ENCODE data around the gene MCRIP2.

The MCRIP2 gene

GRCh38 chr16:695355-696089 is 53.9 kb downstream of the MCRIP2 start:
- no peak for TF ChIP-seq ZBTB7A (IDR thresholded peaks at IDR 0.05; ENCODE audit: low read depth)
- TF ChIP-seq TCF12 (IDR thresholded peaks at IDR 0.05; ENCODE audit: low read depth), result peak; percentile 79
- TF ChIP-seq CEBPB (IDR thresholded peaks at IDR 0.05), result peak; percentile 62; the same call in 1 of the 2 replicates
- TF ChIP-seq FOXM1 (IDR thresholded peaks at IDR 0.05; ENCODE audit: borderline replicate concordance, low read depth), result no peak; the same call in 1 of the 2 replicates
- no peak; the same call in 1 of the 2 replicates for TF ChIP-seq REST (IDR thresholded peaks at IDR 0.05; ENCODE audit: low read depth)
- peak; percentile 53; the same call in 1 of the 2 replicates for TF ChIP-seq EP300 (IDR thresholded peaks at IDR 0.05; ENCODE audit: borderline replicate concordance)
- TF ChIP-seq RAD21 (IDR thresholded peaks at IDR 0.05; ENCODE audit: low read depth), result peak; percentile 7; the same call in 1 of the 2 replicates
- TF ChIP-seq YY1 (IDR thresholded peaks at IDR 0.05; ENCODE audit: low read depth), result peak; percentile 81
- TF ChIP-seq, protein P1, sequence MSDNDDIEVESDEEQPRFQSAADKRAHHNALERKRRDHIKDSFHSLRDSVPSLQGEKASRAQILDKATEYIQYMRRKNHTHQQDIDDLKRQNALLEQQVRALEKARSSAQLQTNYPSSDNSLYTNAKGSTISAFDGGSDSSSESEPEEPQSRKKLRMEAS (IDR thresholded peaks at IDR 0.05), result peak; percentile 99
- no peak; the same call in 1 of the 2 replicates for TF ChIP-seq CREB1 (IDR thresholded peaks at IDR 0.05; ENCODE audit: low read depth)
- TF ChIP-seq USF1 (IDR thresholded peaks at IDR 0.05), result peak; percentile 92
- peak; percentile 79 for TF ChIP-seq NFIC (IDR thresholded peaks at IDR 0.05)
- no peak for TF ChIP-seq TAF1 (IDR thresholded peaks at IDR 0.05; ENCODE audit: low read depth)
- peak; percentile 66 for TF ChIP-seq TEAD4 (IDR thresholded peaks at IDR 0.05)
- peak; percentile 48; the same call in 1 of the 2 replicates for TF ChIP-seq EGR1 (IDR thresholded peaks at IDR 0.05)

All from Ishikawa (cell line).